Cardiac muscle cell (in vitro differentiated cells and primary cell): Measurements from ENCODE around the gene DOCK10. TPM values are rescaled to one million over a fixed set of nuclear protein-coding genes. Genes with fewer than 3 reads are reported as not detected.

Experiments used
- DNase-seq, 2 donors: peaks; one replicate each; pipeline versions ENCODE4 v3.0.0 to v3.0.0-alpha.2; 2010 to 2017; ENCODE audit warnings: low read depth in 1 of 2, low spot score in 1 of 2
- H3K27ac ChIP-seq: fragments of 200-600 bp; sonication (generic); 2 replicates; pipeline ENCODE4 v1.5.1; 2016
- H3K27me3 ChIP-seq: fragments of 200-600 bp; sonication (generic); 2 replicates; pipeline ENCODE4 v1.6.0; 2016; ENCODE audit warnings: control low read depth
- H3K36me3 ChIP-seq: fragments of 200-600 bp; sonication (generic); 2 replicates; pipeline ENCODE4 v1.5.1; 2016; ENCODE audit warnings: control low read depth
- H3K4me1 ChIP-seq: fragments of 200-600 bp; sonication (generic); 2 replicates; pipeline ENCODE4 v1.8.1; 2017; ENCODE audit warnings: low read depth, mild to moderate bottlenecking, mixed run types
- H3K4me3 ChIP-seq: fragments of 200-600 bp; sonication (generic); 2 replicates; pipeline ENCODE4 v1.5.1; 2016; ENCODE audit warnings: mild to moderate bottlenecking
- H3K9me3 ChIP-seq: fragments of 200-600 bp; sonication (generic); 2 replicates; pipeline ENCODE4 v1.5.1; 2017; ENCODE audit warnings: low read depth, mild to moderate bottlenecking, control low read depth
- CTCF ChIP-seq: IDR thresholded peaks from 2 replicates; pipeline ENCODE4 v1.5.1; 2012; ENCODE audit warnings: low read depth, mild to moderate bottlenecking, low read length
- polyA plus RNA-seq: library from polyadenylated mRNA; unstranded; fragments of >200 nt; fragmentation: Nextera tagmentation; extraction: Ambion mirVana; gene quantifications from 2 replicates; pipeline ENCODE4 v1.2.1, GENCODE V29; 2016
- total RNA-seq: library from RNA; depleted of rRNA; stranded (reverse); fragments of >200 nt; gene quantifications from 2 replicates; pipeline ENCODE4 v1.2.3, GENCODE V29; 2016

DOCK10 gene
- total and polyA plus RNA-seq, 2 experiments from 2014 or later = not detected

- H3K9me3 ChIP-seq = no peaks in the 10 kb centered on the region
- H3K36me3 ChIP-seq = no peaks in the 10 kb centered on the region
- no peak overlapping the region for H3K27ac ChIP-seq
- H3K27me3 ChIP-seq = no peaks in the 10 kb centered on the region
- DNase-seq = no peak
- H3K4me1 ChIP-seq = no peaks in the 10 kb centered on the region
- H3K4me3 ChIP-seq = no peak overlapping the region
- no peak for TF ChIP-seq CTCF
Observed at GRCh38 chr2:224833986-224834385, 208.3 kb downstream of the DOCK10 start.

GRCh38 chr2:224832207-224832606, 210.1 kb downstream of the DOCK10 start:
- Histone ChIP-seq H3K36me3 (no peaks in the 10 kb centered on the region), H3K27me3 (no peaks in the 10 kb centered on the region), H3K4me1 (no peaks in the 10 kb centered on the region), H3K4me3 (no peak overlapping the region), H3K9me3 (no peaks in the 10 kb centered on the region), H3K27ac (no peak overlapping the region)
- no peak for TF ChIP-seq CTCF
- peak in 1 of 2 donors; percentile 8 for DNase-seq

- no peaks in the 10 kb centered on the region for H3K4me1 ChIP-seq
- H3K27me3 ChIP-seq = no peaks in the 10 kb centered on the region
- H3K36me3 ChIP-seq = no peaks in the 10 kb centered on the region
- no peaks in the 10 kb centered on the region for H3K9me3 ChIP-seq
- H3K27ac ChIP-seq = no peak overlapping the region
- no peak for DNase-seq
- TF ChIP-seq CTCF = no peak
- H3K4me3 ChIP-seq = no peak overlapping the region
Observed at GRCh38 chr2:224831530-224831929, 210.7 kb downstream of the DOCK10 start.

GRCh38 chr2:224820283-224820991, 221.8 kb downstream of the DOCK10 start:
- DNase-seq = no peak
- H3K4me3 ChIP-seq = no peak overlapping the region

GRCh38 chr2:224819075-224819474, 223.2 kb downstream of the DOCK10 start:
- H3K4me3 ChIP-seq = no peak overlapping the region
- no peak overlapping the region for H3K27ac ChIP-seq
- H3K36me3 ChIP-seq = no peaks in the 10 kb centered on the region
- DNase-seq = no peak
- H3K4me1 ChIP-seq = no peaks in the 10 kb centered on the region
- no peaks in the 10 kb centered on the region for H3K9me3 ChIP-seq
- TF ChIP-seq CTCF = no peak
- H3K27me3 ChIP-seq = no peaks in the 10 kb centered on the region

More at GRCh38 chr2:224820283-224820991, 221.8 kb downstream of the DOCK10 start:
- Histone ChIP-seq H3K36me3 (no peaks in the 10 kb centered on the region), H3K9me3 (no peaks in the 10 kb centered on the region), H3K27me3 (no peaks in the 10 kb centered on the region), H3K4me1 (no peaks in the 10 kb centered on the region), H3K27ac (no peak overlapping the region)
- no peak for TF ChIP-seq CTCF
